SK-N-SH (cell line): ENCODE results near the gene GKN1. TPM values are rescaled to one million over a fixed set of nuclear protein-coding genes. Genes with fewer than 3 reads are reported as not detected.

Source experiments
- CTCF ChIA-PET: fragments of 300-600, 350-600 bp; formaldehyde crosslinking; extraction: SDS; loops from one replicate; lab custom pipeline; 2021; lab: Yijun Ruan, JAX
- POLR2A ChIA-PET: fragments of 350-600 bp; sonication (Branson Sonifier 250); formaldehyde crosslinking; extraction: SDS; loops from one replicate; lab custom pipeline; 2020; ENCODE audit warnings: antibody characterized with exemption, inconsistent platforms; lab: Yijun Ruan, JAX
- DNase-seq: peaks from one replicate; pipeline ENCODE4 v3.0.0; 2012
- H2AFZ ChIP-seq: fragments of 200-600 bp; sonication (generic); 2 replicates; pipeline ENCODE4 v1.8.1; 2016; ENCODE audit warnings: antibody characterized with exemption, mild to moderate bottlenecking, low read depth
- H3F3A ChIP-seq: fragments of 200-600 bp; sonication (generic); replicated peaks from 2 replicates; pipeline ENCODE3; 2016; ENCODE audit warnings: antibody characterized with exemption, mild to moderate bottlenecking; ENCODE audit not compliant: insufficient read depth
- H3K27ac ChIP-seq, 2 experiments: fragments of 200-500 bp in 1 of 2; fragments of 200-600 bp in 1 of 2; sonication (Bioruptor generic) in 1 of 2; sonication (generic), shearing (Covaris generic) in 1 of 2; 2 replicates each; pipeline versions ENCODE4 v1.5.1 to v1.6.1; 2014 to 2016; ENCODE audit warnings: low read depth in 2 of 2, inconsistent platforms in 1 of 2, low read length in 1 of 2, mild to moderate bottlenecking in 1 of 2, mixed read lengths in 1 of 2
- H3K27me3 ChIP-seq: fragments of 200-600 bp; sonication (generic), shearing (Covaris generic); 2 replicates; pipeline ENCODE4 v1.6.1; 2016; ENCODE audit warnings: mixed run types; ENCODE audit not compliant: insufficient read depth
- H3K36me3 ChIP-seq, 2 experiments: fragments of 200-500 bp in 1 of 2; fragments of 200-600 bp in 1 of 2; sonication (Bioruptor generic) in 1 of 2; sonication (generic) in 1 of 2; replicated peaks in 1 of 2; 2 replicates each; pipeline versions ENCODE3 to v1.5.1; 2014 to 2016; ENCODE audit warnings: low read length in 1 of 2, mild to moderate bottlenecking in 1 of 2; ENCODE audit not compliant: insufficient read depth in 2 of 2, control insufficient read depth in 1 of 2
- H3K4me1 ChIP-seq, 2 experiments: fragments of 200-500 bp in 1 of 2; fragments of 200-600 bp in 1 of 2; sonication (Bioruptor generic) in 1 of 2; sonication (generic), shearing (Covaris generic) in 1 of 2; 2 replicates each; pipeline versions ENCODE4 v1.5.1 to v1.6.1; 2014 to 2016; ENCODE audit warnings: low read depth in 1 of 2, low read length in 1 of 2, mixed run types in 1 of 2; ENCODE audit not compliant: insufficient read depth in 2 of 2, control insufficient read depth in 1 of 2
- H3K4me2 ChIP-seq: fragments of 200-600 bp; sonication (generic), shearing (Covaris generic); 2 replicates; pipeline ENCODE4 v1.6.1; 2017; ENCODE audit warnings: mixed run types
- H3K4me3 ChIP-seq, 2 experiments: fragments of 200-500 bp in 1 of 2; fragments of 200-600 bp in 1 of 2; sonication (Bioruptor generic) in 1 of 2; sonication (generic), shearing (Covaris generic) in 1 of 2; 2 replicates each; pipeline versions ENCODE4 v1.5.1 to v1.8.1; 2014 to 2016; ENCODE audit warnings: low read depth in 2 of 2, inconsistent platforms in 1 of 2, low read length in 1 of 2, mild to moderate bottlenecking in 1 of 2, mixed read lengths in 1 of 2, moderate library complexity in 1 of 2
- H3K79me2 ChIP-seq: fragments of 200-600 bp; sonication (generic); 2 replicates; pipeline ENCODE4 v1.8.1; 2017; ENCODE audit warnings: mild to moderate bottlenecking; ENCODE audit not compliant: insufficient read depth
- H3K9ac ChIP-seq: fragments of 200-600 bp; sonication (generic); 2 replicates; pipeline ENCODE4 v1.6.1; 2017; ENCODE audit warnings: mixed run types
- H3K9me2 ChIP-seq: fragments of 200-600 bp; sonication (generic); 2 replicates; pipeline ENCODE4 v1.6.1; 2017; ENCODE audit warnings: mixed run types
- H3K9me3 ChIP-seq: fragments of 200-600 bp; sonication (generic); 2 replicates; pipeline ENCODE4 v1.6.1; 2017; ENCODE audit warnings: mixed run types, mild to moderate bottlenecking, moderate library complexity
- H4K20me1 ChIP-seq: fragments of 200-600 bp; sonication (generic); 2 replicates; pipeline ENCODE4 v1.6.1; 2017; ENCODE audit warnings: mild to moderate bottlenecking, mixed run types; ENCODE audit not compliant: insufficient read depth
- CTCF ChIP-seq: fragments of 200-600 bp; sonication (generic); IDR thresholded peaks from 2 replicates; pipeline ENCODE4 v1.6.1; 2017; ENCODE audit warnings: antibody characterized with exemption, mild to moderate bottlenecking, moderate library complexity
- EP300 ChIP-seq, 2 experiments: IDR thresholded peaks; 2 replicates each; pipeline versions ENCODE4 v1.4.0 to v1.6.1; 2012; ENCODE audit warnings: borderline replicate concordance in 1 of 2, low read depth in 1 of 2, low read length in 1 of 2
- FOXJ3 ChIP-seq: sonication (generic); formaldehyde crosslinking; IDR thresholded peaks from 2 replicates; pipeline ENCODE4 v1.5.1; 2020; ENCODE audit warnings: mild to moderate bottlenecking, missing genetic modification reagents
- FOXM1 ChIP-seq: IDR thresholded peaks from 2 replicates; pipeline ENCODE4 v1.4.0; 2012; ENCODE audit warnings: low read depth, mild to moderate bottlenecking
- GABPA ChIP-seq: IDR thresholded peaks from 2 replicates; pipeline ENCODE4 v1.4.0; 2012; ENCODE audit warnings: low read depth, mild to moderate bottlenecking
- GATA2 ChIP-seq: sonication (generic); formaldehyde crosslinking; IDR thresholded peaks from 2 replicates; pipeline ENCODE4 v1.5.0; 2020; ENCODE audit warnings: mild to moderate bottlenecking, missing genetic modification reagents
- IRF3 ChIP-seq: fragments of 150-350 bp; IDR thresholded peaks from 2 replicates; pipeline ENCODE4 v1.6.1; 2016; ENCODE audit warnings: mild to moderate bottlenecking, low read depth, low read length
- JUND ChIP-seq: IDR thresholded peaks from 2 replicates; pipeline ENCODE4 v1.4.0; 2012
- MAX ChIP-seq: IDR thresholded peaks from 2 replicates; pipeline ENCODE4 v1.4.0; 2012; ENCODE audit warnings: low read depth
- MEF2A ChIP-seq: IDR thresholded peaks from 2 replicates; pipeline ENCODE4 v1.4.0; 2012; ENCODE audit warnings: low read depth, borderline replicate concordance
- NFIC ChIP-seq: IDR thresholded peaks from 2 replicates; pipeline ENCODE4 v1.4.0; 2012; ENCODE audit warnings: borderline replicate concordance
- PBX3 ChIP-seq: IDR thresholded peaks from 2 replicates; pipeline ENCODE4; 2012
- POLR2AphosphoS5 ChIP-seq: IDR thresholded peaks from 2 replicates; pipeline ENCODE4 v1.6.1; 2012; ENCODE audit warnings: low read depth, low read length
- RAD21 ChIP-seq: IDR thresholded peaks from 2 replicates; pipeline ENCODE4 v1.6.1; 2012; ENCODE audit warnings: mild to moderate bottlenecking, low read length
- RCOR1 ChIP-seq: fragments of 150-350 bp; IDR thresholded peaks from 2 replicates; pipeline ENCODE4 v1.6.1; 2017; ENCODE audit warnings: antibody characterized with exemption, low read length
- SIN3A ChIP-seq: IDR thresholded peaks from 2 replicates; pipeline ENCODE4 v1.6.1; 2012; ENCODE audit warnings: low read depth, mild to moderate bottlenecking, low read length, moderate library complexity, borderline replicate concordance
- TCF12 ChIP-seq: IDR thresholded peaks from 2 replicates; pipeline ENCODE4 v1.4.0; 2012
- TEAD4 ChIP-seq: IDR thresholded peaks from 2 replicates; pipeline ENCODE4 v1.4.0; 2012; ENCODE audit warnings: mild to moderate bottlenecking, borderline replicate concordance; ENCODE audit not compliant: insufficient read depth
- YY1 ChIP-seq: IDR thresholded peaks from 2 replicates; pipeline ENCODE4 v1.4.0; 2012; ENCODE audit warnings: low read depth, mild to moderate bottlenecking
- ZBTB33 ChIP-seq: IDR thresholded peaks from 2 replicates; pipeline ENCODE4 v1.4.0; 2012; ENCODE audit warnings: low read depth, borderline replicate concordance
- polyA plus RNA-seq, 3 experiments: library from polyadenylated mRNA; depleted of rRNA; stranded (reverse); fragments of >200 nt; gene quantifications; 2 replicates each; pipeline ENCODE4 v1.2.3, GENCODE V29; 2012

GKN1 gene
- polyA plus RNA-seq, 1 of the 3 experiments (the other 2 are of a cell fraction): not detected

GRCh38 chr2:69007603-69008002, 33.2 kb downstream of the GKN1 start:
- POLR2A ChIA-PET: no interaction called here
- no peaks in the 10 kb centered on the region for H3K79me2 ChIP-seq
- H3K4me3 ChIP-seq: no peak overlapping the region
- no peaks in the 10 kb centered on the region for H3K9me3 ChIP-seq
- no peaks in the 10 kb centered on the region for H3K9me2 ChIP-seq
- H3F3A ChIP-seq: peaks cover 4% of the 10 kb centered on the region
- no peak overlapping the region for H3K9ac ChIP-seq
- no peak overlapping the region for H2AFZ ChIP-seq
- H3K27ac ChIP-seq: no peak overlapping the region
- no peak for TF ChIP-seq RAD21
- no peak for TF ChIP-seq FOXM1
- no peak for TF ChIP-seq ZBTB33
- no peak for TF ChIP-seq PBX3
- no peak for TF ChIP-seq FOXJ3 (CRISPR knock-in tag)
- TF ChIP-seq CTCF: no peak
- TF ChIP-seq MAX: no peak
- TF ChIP-seq TCF12: no peak
- TF ChIP-seq JUND: no peak
- TF ChIP-seq IRF3: no peak
- no peak for TF ChIP-seq NFIC
- no peak for TF ChIP-seq TEAD4
- no peak for TF ChIP-seq POLR2AphosphoS5
- no peak for TF ChIP-seq GATA2
- no peak for TF ChIP-seq EP300 (IDR thresholded peaks at IDR 0.05; ENCODE audit: borderline replicate concordance in 1 of 2, low read depth in 1 of 2, low read length in 1 of 2)
- no peak for TF ChIP-seq SIN3A
- no peak for TF ChIP-seq MEF2A
- no peak for TF ChIP-seq YY1
- no peak for TF ChIP-seq RCOR1
- TF ChIP-seq GABPA: no peak
- no peak for DNase-seq
- no peak overlapping the region for H3K4me2 ChIP-seq
- no peaks in the 10 kb centered on the region for H3K27me3 ChIP-seq
- CTCF ChIA-PET: interaction anchor here (1.3 kb wide), 1 partner anchor 299 kb away, joined by 6 read pairs; no protein-coding TSS in a partner anchor
- no peaks in the 10 kb centered on the region for H3K36me3 ChIP-seq
- peaks cover 3 to 5% of the 10 kb centered on the region in 2 experiments; a peak in 2 of 4 replicates for H3K4me1 ChIP-seq
- no peaks in the 10 kb centered on the region for H4K20me1 ChIP-seq
